Omental fat pad (tissue), 4 donors: ENCODE measurements around the gene GRB7. TPM values are rescaled to one million over a fixed set of nuclear protein-coding genes. Genes with fewer than 3 reads are reported as not detected.

ENCODE experiments used
- ATAC-seq: fragments of 150-250 bp; one replicate; pipeline ENCODE4 v1.9.1; 2016; ENCODE audit warnings: mild to moderate bottlenecking, moderate library complexity; ENCODE audit not compliant: low FRiP score
- DNase-seq: peaks from one replicate; pipeline ENCODE4 v3.0.0-alpha.2; 2019; ENCODE audit warnings: low spot score
- CTCF ChIP-seq, 3 donors: fragments of 450-650 bp; IDR thresholded peaks; one replicate each; pipeline ENCODE4 v1.5.1; 2016 to 2017; ENCODE audit warnings: antibody characterized with exemption in 3 of 3, mild to moderate bottlenecking in 3 of 3, moderate library complexity in 2 of 3
- total RNA-seq, 4 donors: library from RNA; depleted of rRNA; stranded (reverse); fragments of >200 nt; gene quantifications; one replicate each; pipeline ENCODE4 v1.1.0, GENCODE V29; 2016

GRB7 gene
- total RNA-seq, 4 donors from 2014 or later: 13.0 to 19.3 (median 14.0) TPM; not detected in 1

DNA sequence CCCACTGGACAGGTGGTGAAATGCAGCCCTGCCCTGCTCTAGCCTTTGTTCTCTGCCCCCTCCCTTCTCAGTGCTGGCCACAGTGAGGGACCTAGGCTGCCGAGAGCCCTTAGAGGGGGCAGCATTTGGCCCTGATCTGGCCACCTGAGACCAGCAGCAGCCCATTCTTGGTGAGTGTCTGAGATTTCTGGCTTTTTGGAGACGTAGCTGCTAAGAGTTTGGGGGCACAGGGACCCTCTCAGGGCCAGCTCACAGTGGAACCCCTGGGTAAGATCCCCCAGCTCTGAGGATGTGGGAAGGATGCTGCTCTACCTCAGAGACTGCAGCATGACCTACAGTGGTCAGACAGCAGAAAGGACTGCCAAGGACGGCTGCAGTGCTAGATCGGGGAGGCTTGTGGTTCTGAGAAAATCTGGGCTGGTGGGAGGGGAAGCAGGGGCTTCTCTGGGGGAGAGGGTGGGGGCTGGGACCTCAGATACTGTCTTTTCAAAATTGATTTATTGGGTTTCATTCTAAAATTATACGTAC, 13.3 kb downstream of the GRB7 start:
- no peak for TF ChIP-seq CTCF (IDR thresholded peaks at IDR 0.05)
- ATAC-seq (no peak), DNase-seq (no peak)

DNA sequence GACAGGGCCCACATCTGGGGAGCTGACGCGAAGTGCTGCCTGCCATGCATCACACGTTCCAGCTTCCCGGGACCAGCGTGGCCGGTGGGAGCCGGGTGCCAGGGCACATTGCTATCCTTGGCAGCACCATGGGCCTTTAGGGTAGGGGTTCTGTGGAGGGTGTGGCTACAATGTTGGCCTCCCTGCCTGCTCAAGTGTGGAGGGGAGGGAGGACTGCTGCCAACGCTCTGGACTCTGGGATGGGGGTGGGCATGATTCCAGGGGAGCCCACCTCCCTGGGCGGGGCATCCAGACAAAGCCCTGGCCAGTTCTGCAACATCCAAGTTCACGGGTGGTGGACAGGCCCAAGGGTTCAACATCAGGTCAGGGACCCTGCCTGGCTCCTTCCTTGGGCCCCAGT, 13.9 kb downstream of the GRB7 start:
- DNase-seq: no peak
- ATAC-seq: no peak

DNA sequence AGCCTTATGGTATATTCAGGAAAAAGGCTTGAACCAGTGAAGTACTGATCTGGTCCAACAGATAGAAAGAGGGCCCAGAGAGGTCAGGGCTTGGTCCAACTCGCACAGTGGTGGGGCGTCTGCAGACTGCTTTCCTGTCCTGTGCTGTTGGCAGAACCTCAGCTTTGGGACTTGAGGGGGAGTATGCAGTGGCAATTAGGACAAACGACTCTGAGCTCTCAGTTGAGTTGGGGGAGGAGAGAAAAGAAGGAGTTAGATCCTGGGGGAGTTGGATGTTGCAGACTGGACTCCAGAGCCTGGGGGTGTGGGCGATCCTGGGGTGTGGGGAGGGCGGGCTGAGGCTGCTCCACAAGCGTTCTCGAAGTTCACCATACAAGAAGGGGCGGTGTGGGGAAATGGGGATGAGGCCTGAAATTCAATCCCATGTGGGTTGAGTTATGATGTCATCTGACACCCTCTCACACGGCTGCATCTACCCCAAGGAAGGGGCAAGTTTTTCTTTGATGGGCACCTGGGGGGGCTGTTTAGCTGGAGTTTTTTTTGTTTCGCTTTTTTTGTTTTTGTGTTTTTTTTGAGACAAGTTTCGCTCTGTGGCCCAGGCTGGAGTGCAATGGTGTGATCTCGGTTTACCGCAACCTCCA, 14.6 kb downstream of the GRB7 start:
- no peak for TF ChIP-seq CTCF (IDR thresholded peaks at IDR 0.05)
- no peak for ATAC-seq
- DNase-seq: no peak

More for the DNA sequence above, 13.9 kb downstream of the GRB7 start:
- no peak for TF ChIP-seq CTCF (IDR thresholded peaks at IDR 0.05)

GRCh38 chr17:39753514-39754160, 15.9 kb downstream of the GRB7 start:
- ATAC-seq (peak; percentile 1), DNase-seq (no peak)
- TF ChIP-seq CTCF (IDR thresholded peaks at IDR 0.05): no peak

GRCh38 chr17:39754161-39754957, 16.6 kb downstream of the GRB7 start:
- DNase-seq (peak; percentile 65), ATAC-seq (peak; percentile 92)
- TF ChIP-seq CTCF (IDR thresholded peaks at IDR 0.05): peak in 2 of 3 donors; percentile 92 to 94

DNA sequence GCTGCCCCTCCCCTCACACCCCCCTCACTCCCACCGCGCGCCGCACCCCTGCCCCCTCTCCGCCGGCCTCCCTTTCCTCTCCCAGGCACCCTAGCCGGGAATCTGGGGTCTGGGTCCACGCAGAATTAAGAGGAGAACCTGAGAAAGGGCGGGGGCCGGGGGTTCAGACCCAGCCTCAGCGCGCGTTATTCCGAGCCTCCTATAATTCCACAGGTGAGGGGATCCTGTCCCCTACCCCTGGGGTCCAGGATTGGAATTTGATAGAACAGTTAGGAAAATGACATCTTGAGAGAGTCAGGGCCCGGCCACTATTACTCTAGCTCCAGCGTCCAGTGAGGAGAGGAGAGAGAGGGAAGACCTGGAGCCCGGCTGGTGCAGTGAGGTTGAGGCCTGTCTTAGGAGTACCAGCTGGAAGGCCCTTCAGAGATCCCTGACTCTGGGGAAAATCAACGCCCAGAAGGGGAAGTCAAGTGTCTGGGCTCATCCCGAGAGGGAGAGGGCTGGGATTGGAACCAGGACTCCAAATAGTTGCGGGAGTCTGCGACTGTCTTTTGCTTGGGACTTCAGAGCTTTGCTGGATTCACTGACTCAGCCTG, 17.3 kb downstream of the GRB7 start:
- ATAC-seq (no peak), DNase-seq (no peak)
- no peak for TF ChIP-seq CTCF (IDR thresholded peaks at IDR 0.05)
